Osteoblast (primary cell): ENCODE measurements around the gene LYRM7. TPM values are rescaled to one million over a fixed set of nuclear protein-coding genes. Genes with fewer than 3 reads are reported as not detected.
"Not testable (repeated sequence)": the region's sequence is repeated elsewhere in the genome, so short reads cannot be mapped to it uniquely, and the experiment has no call there.

ENCODE experiments used
- DNase-seq: peaks from one replicate; pipeline ENCODE4 v3.0.0; 2011; ENCODE audit warnings: low spot score, mixed read lengths; ENCODE audit not compliant: insufficient read length; ENCODE audit errors: missing footprints
- H2AFZ ChIP-seq: 2 replicates; pipeline ENCODE4 v1.6.0; 2011; ENCODE audit warnings: mild to moderate bottlenecking, low read length
- H3K27ac ChIP-seq: 2 replicates; pipeline ENCODE4 v1.5.1; 2011; ENCODE audit warnings: mild to moderate bottlenecking, low read depth, low read length, moderate library complexity
- H3K27me3 ChIP-seq: 2 replicates; pipeline ENCODE4 v1.6.0; 2012; ENCODE audit warnings: mild to moderate bottlenecking, control low read depth, inconsistent platforms, low read length, moderate library complexity; ENCODE audit not compliant: insufficient read depth
- H3K36me3 ChIP-seq: 2 replicates; pipeline ENCODE4 v1.5.1; 2011; ENCODE audit warnings: mild to moderate bottlenecking, low read length, control low read depth, moderate library complexity; ENCODE audit not compliant: insufficient read depth
- H3K4me1 ChIP-seq: 2 replicates; pipeline ENCODE4 v1.5.1; 2011; ENCODE audit warnings: mild to moderate bottlenecking, low read length, control low read depth, moderate library complexity; ENCODE audit not compliant: insufficient read depth
- H3K4me2 ChIP-seq: 2 replicates; pipeline ENCODE4 v1.6.0; 2011; ENCODE audit warnings: mild to moderate bottlenecking, low read length; ENCODE audit not compliant: insufficient read depth
- H3K4me3 ChIP-seq: fragments of 200-600 bp; sonication (generic); 3 replicates; pipeline ENCODE4 v1.5.1; 2012; ENCODE audit warnings: mild to moderate bottlenecking, low read length, inconsistent platforms; ENCODE audit not compliant: insufficient read depth
- H3K79me2 ChIP-seq: 2 replicates; pipeline ENCODE4 v1.6.0; 2012; ENCODE audit warnings: mild to moderate bottlenecking, low read length, control low read depth, inconsistent platforms; ENCODE audit not compliant: insufficient read depth
- H3K9me3 ChIP-seq: 2 replicates; pipeline ENCODE4 v1.5.1; 2011; ENCODE audit warnings: low read depth, low read length, control low read depth
- H4K20me1 ChIP-seq: 2 replicates; pipeline ENCODE4 v1.6.0; 2012; ENCODE audit warnings: mild to moderate bottlenecking, low read length, control low read depth; ENCODE audit not compliant: insufficient read depth
- total RNA-seq: library from RNA; depleted of rRNA; stranded (reverse); fragments of >200 nt; gene quantifications from 2 replicates; pipeline ENCODE4 v1.2.3, GENCODE V29; 2012
- TF ChIP-seq, protein P1 (sequence below): IDR thresholded peaks from 2 replicates; pipeline ENCODE4 v1.5.1; 2011; ENCODE audit warnings: mild to moderate bottlenecking, low read depth, low read length, moderate library complexity; ENCODE audit errors: extremely low read depth

The LYRM7 gene
- total RNA-seq, 1 donor = 4.7 TPM

DNA sequence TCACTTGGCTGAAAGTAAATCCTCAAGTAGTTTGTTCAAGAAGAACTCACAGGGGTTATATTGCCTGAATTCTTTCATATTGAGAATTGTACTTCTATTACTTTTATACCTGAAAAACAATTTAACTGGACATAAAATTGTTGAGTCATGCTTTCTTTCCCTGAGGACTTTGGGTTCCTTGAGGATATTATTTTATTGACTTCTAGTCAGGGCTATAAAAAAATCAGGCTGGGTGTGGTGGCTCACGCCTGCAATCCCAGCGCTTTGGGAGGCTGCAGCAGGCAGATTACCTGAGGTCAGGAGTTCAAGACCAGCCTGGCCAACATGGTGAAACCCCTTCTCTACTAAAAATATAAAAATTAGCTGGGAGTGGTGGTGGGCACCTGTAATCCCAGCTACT lies 75.2 kb downstream of the LYRM7 start:
- H3K4me1 ChIP-seq = peaks cover 10% of the 10 kb centered on the region
- H4K20me1 ChIP-seq = no peaks in the 10 kb centered on the region
- H3K79me2 ChIP-seq = no peaks in the 10 kb centered on the region
- TF ChIP-seq, protein P1, sequence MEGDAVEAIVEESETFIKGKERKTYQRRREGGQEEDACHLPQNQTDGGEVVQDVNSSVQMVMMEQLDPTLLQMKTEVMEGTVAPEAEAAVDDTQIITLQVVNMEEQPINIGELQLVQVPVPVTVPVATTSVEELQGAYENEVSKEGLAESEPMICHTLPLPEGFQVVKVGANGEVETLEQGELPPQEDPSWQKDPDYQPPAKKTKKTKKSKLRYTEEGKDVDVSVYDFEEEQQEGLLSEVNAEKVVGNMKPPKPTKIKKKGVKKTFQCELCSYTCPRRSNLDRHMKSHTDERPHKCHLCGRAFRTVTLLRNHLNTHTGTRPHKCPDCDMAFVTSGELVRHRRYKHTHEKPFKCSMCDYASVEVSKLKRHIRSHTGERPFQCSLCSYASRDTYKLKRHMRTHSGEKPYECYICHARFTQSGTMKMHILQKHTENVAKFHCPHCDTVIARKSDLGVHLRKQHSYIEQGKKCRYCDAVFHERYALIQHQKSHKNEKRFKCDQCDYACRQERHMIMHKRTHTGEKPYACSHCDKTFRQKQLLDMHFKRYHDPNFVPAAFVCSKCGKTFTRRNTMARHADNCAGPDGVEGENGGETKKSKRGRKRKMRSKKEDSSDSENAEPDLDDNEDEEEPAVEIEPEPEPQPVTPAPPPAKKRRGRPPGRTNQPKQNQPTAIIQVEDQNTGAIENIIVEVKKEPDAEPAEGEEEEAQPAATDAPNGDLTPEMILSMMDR = no peak
- no peak for DNase-seq
- no peak overlapping the region for H3K27ac ChIP-seq
- H3K27me3 ChIP-seq = no peaks in the 10 kb centered on the region
- no peak overlapping the region for H2AFZ ChIP-seq
- no peaks in the 10 kb centered on the region for H3K9me3 ChIP-seq
- no peak overlapping the region for H3K4me3 ChIP-seq
- H3K4me2 ChIP-seq = no peak overlapping the region
- H3K36me3 ChIP-seq = no peaks in the 10 kb centered on the region

- H3K4me1 ChIP-seq = peaks cover 10% of the 10 kb centered on the region
- TF ChIP-seq, protein P1 = no peak
- H3K27ac ChIP-seq = no peak overlapping the region
- no peaks in the 10 kb centered on the region for H3K9me3 ChIP-seq
- H3K79me2 ChIP-seq = no peaks in the 10 kb centered on the region
- DNase-seq = no peak
- H3K36me3 ChIP-seq = no peaks in the 10 kb centered on the region
- H3K27me3 ChIP-seq = no peaks in the 10 kb centered on the region
- no peak overlapping the region for H3K4me2 ChIP-seq
- no peak overlapping the region for H2AFZ ChIP-seq
- no peak overlapping the region for H3K4me3 ChIP-seq
- no peaks in the 10 kb centered on the region for H4K20me1 ChIP-seq
These were observed 75.8 kb downstream of the LYRM7 start for GRCh38 chr5:131246504-131246903.

DNA sequence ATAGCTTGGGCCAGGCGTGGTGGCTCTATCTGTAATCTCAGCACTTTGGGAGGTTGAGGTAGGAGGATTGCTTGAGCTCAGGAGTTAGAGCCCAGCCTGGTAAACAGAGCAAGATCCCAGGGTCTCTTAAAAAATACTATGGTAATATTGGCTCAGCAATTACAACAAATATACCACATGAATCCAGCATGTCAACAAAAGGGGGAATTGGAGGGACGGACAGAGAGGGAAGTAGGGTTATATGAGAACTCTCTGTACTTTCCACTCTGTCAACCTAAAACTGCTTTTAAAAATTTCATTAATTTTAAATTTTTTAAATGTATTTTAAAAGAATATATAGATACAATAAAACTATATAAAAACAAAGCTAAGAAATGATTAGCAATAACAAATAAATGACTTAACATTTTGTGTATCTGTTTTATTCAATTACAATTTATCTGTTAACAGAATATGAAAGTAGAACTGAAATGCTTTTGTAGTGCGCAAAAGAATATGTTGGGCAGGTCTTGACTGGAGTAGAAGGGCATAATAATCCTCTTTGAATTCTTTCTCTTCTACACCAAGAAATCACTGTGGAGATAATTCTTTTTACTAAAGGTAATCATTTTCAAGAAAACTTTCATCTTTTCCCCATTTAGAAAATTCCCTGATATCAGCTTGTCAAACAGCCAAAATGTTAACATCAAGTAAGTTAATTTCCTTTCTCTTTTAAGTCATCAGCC lies 80.2 kb downstream of the LYRM7 start:
- no peaks in the 10 kb centered on the region for H3K27me3 ChIP-seq
- no peak overlapping the region for H3K4me2 ChIP-seq
- H2AFZ ChIP-seq = no peak overlapping the region
- H4K20me1 ChIP-seq = no peaks in the 10 kb centered on the region
- no peaks in the 10 kb centered on the region for H3K79me2 ChIP-seq
- H3K27ac ChIP-seq = no peak overlapping the region
- H3K4me3 ChIP-seq = no peak overlapping the region
- TF ChIP-seq, protein P1 = no peak
- no peaks in the 10 kb centered on the region for H3K9me3 ChIP-seq
- no peaks in the 10 kb centered on the region for H3K36me3 ChIP-seq
- DNase-seq = no peak
- no peaks in the 10 kb centered on the region for H3K4me1 ChIP-seq

- TF ChIP-seq, protein P1 = no peak
These were observed 82.1 kb downstream of the LYRM7 start for GRCh38 chr5:131252824-131253171.

GRCh38 chr5:131254025-131254424 lies 83.3 kb downstream of the LYRM7 start:
- not testable (repeated sequence) for H2AFZ ChIP-seq, H4K20me1 ChIP-seq, H3K9me3 ChIP-seq, H3K4me1 ChIP-seq, H3K27ac ChIP-seq, H3K4me2 ChIP-seq, H3K4me3 ChIP-seq, H3K36me3 ChIP-seq, DNase-seq, H3K79me2 ChIP-seq, H3K27me3 ChIP-seq

More at GRCh38 chr5:131252824-131253171, 82.1 kb downstream of the LYRM7 start:
- Histone ChIP-seq H3K79me2 (no peaks in the 10 kb centered on the region), H3K4me2 (no peak overlapping the region), H3K4me1 (peaks cover 3% of the 10 kb centered on the region), H3K27ac (no peak overlapping the region), H3K36me3 (no peaks in the 10 kb centered on the region), H4K20me1 (no peaks in the 10 kb centered on the region), H2AFZ (no peak overlapping the region), H3K4me3 (no peak overlapping the region), H3K27me3 (no peaks in the 10 kb centered on the region), H3K9me3 (no peaks in the 10 kb centered on the region)
- DNase-seq = no peak
